ENCODE measurements around the gene EXTL1. TPM values are rescaled to one million over a fixed set of nuclear protein-coding genes. Genes with fewer than 3 reads are reported as not detected.

Gene EXTL1
- total RNA-seq, 1 experiment from 2014 or later: 1.0 TPM

DNA sequence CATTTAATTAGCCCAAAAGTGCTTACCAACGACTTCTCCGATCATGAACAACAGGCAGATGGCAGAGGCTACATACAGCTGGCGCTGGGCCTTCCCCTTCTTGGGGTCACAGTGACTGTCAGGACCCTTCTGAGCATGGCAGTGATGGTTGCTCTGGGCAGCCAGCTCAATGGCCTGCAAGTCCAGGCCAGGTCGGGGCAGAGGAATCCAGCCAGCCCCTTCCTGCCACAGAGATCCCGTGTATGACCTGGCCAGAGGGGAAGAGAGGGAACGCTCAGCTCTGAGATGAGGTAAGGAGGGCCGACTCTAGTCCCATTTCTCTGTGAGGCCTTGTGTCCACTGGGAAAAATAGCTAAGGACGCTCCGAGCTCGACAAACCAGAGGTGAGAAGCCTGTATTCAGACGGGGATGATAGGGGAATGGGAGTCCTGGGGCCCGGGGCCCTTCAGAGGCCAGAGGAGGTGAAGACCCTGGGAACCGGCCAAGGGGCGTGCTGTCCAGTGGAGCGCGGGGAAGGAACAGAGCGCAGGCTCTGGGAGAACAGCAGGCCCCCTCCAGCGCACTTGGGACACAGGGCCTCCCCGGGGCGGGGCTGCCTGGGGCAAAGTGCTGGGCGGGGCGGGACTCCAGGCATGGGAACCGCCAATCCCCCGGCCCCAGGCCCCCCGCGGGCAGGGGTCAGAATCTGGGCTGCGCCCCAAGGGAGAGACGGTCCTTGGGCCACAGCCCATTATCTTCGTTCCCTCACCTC is 23.6 kb downstream of the EXTL1 start:
- H3K36me3 Mint-ChIP-seq (ENCODE audit: insufficient read depth in 1 of 3, low read depth in 3 of 3): no peaks in the 10 kb centered on the region
- Histone ChIP-seq H3K27ac (ENCODE audit: insufficient read length, low read depth, low read length) (no peak overlapping the region), H3K79me1 (ENCODE audit: insufficient read depth, low read depth, low read length, poor library complexity, severe bottlenecking) (no peaks in the 10 kb centered on the region), H4K20me1 (ENCODE audit: control insufficient read depth, insufficient read depth, insufficient read length) (peaks cover 4% of the 10 kb centered on the region), H3K14ac (ENCODE audit: insufficient read depth, low read length) (no peak overlapping the region), H2BK5ac (ENCODE audit: insufficient read length, low read length) (no peak overlapping the region), H2BK20ac (ENCODE audit: low read depth, low read length, poor library complexity, severe bottlenecking) (no peak overlapping the region), H3K9ac (ENCODE audit: extremely low read depth, insufficient read length, low read length) (no peak overlapping the region), H3K79me2 (ENCODE audit: insufficient read depth, low read length) (no peaks in the 10 kb centered on the region), H4K8ac (replicated peaks; ENCODE audit: insufficient read length, low read depth, low read length) (no peak overlapping the region), H3K9me3 (ENCODE audit: control insufficient read depth, low read depth, low read length) (no peaks in the 10 kb centered on the region), H3K4me1 (ENCODE audit: insufficient read depth, low read length) (no peaks in the 10 kb centered on the region), H2BK12ac (ENCODE audit: insufficient read length, low read depth, low read length) (no peak overlapping the region), H3K23me2 (ENCODE audit: insufficient read length, low read depth, low read length, poor library complexity, severe bottlenecking) (peaks cover 10% of the 10 kb centered on the region), H3K4me2 (ENCODE audit: insufficient read depth, insufficient read length, low read length) (peak overlapping the region; percentile 40), H3K18ac (ENCODE audit: insufficient read length, low read depth, low read length) (no peak overlapping the region), H3K23ac (ENCODE audit: insufficient read length, low read depth, low read length) (no peak overlapping the region), H4K91ac (ENCODE audit: insufficient read length, low read depth, low read length) (no peak overlapping the region), H2BK120ac (ENCODE audit: low read depth, low read length, poor library complexity, severe bottlenecking) (no peak overlapping the region), H3T11ph (ENCODE audit: low read length) (no peak overlapping the region), H3K4ac (ENCODE audit: low read depth, low read length) (no peak overlapping the region), H2BK15ac (ENCODE audit: low read depth, low read length) (no peak overlapping the region), H2AK5ac (ENCODE audit: insufficient read length, low read length) (no peak overlapping the region), H3K56ac (ENCODE audit: insufficient read length, low read depth, low read length) (no peak overlapping the region), H2AFZ (ENCODE audit: low read length) (no peak overlapping the region), H4K5ac (ENCODE audit: insufficient read length, low read depth, low read length) (no peak overlapping the region), H3K27me3 (ENCODE audit: insufficient read depth, low read length) (peaks cover 51% of the 10 kb centered on the region)
- WGBS (ENCODE audit: extremely low coverage, insufficient read length, low lambda C conversion rate): no CpG with 5 or more reads among the region's 29 CpGs
- peaks cover 5 to 9% of the 10 kb centered on the region in 2 experiments; a peak in 3 of 4 replicates for H3K4me1 Mint-ChIP-seq
- peak; percentile 47 for DNase-seq
- H3K27ac Mint-ChIP-seq: no peak overlapping the region
- peak overlapping the region; percentile 34 to 64 for H3K4me3 Mint-ChIP-seq
- TF ChIP-seq, protein P1, sequence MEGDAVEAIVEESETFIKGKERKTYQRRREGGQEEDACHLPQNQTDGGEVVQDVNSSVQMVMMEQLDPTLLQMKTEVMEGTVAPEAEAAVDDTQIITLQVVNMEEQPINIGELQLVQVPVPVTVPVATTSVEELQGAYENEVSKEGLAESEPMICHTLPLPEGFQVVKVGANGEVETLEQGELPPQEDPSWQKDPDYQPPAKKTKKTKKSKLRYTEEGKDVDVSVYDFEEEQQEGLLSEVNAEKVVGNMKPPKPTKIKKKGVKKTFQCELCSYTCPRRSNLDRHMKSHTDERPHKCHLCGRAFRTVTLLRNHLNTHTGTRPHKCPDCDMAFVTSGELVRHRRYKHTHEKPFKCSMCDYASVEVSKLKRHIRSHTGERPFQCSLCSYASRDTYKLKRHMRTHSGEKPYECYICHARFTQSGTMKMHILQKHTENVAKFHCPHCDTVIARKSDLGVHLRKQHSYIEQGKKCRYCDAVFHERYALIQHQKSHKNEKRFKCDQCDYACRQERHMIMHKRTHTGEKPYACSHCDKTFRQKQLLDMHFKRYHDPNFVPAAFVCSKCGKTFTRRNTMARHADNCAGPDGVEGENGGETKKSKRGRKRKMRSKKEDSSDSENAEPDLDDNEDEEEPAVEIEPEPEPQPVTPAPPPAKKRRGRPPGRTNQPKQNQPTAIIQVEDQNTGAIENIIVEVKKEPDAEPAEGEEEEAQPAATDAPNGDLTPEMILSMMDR (conservative IDR thresholded peaks at IDR 0.05): no peak
- H3K27me3 Mint-ChIP-seq (ENCODE audit: low read depth): peaks cover 98% of the 10 kb centered on the region
- no peaks in the 10 kb centered on the region; a peak in 1 of 5 replicates for H3K9me3 Mint-ChIP-seq

Data from H9 (cell line).